Activated naive CD8-positive, alpha-beta T cell treated with anti-CD3 and anti-CD28 coated beads, Interleukin-2, amount 10 ng/mL, durations not matched to agents 7 days and 5 days (primary cell): ENCODE data around the gene UGT2B11. TPM values are rescaled to one million over a fixed set of nuclear protein-coding genes. Genes with fewer than 3 reads are reported as not detected.
"Not testable (repeated sequence)": the region's sequence is repeated elsewhere in the genome, so short reads cannot be mapped to it uniquely, and the experiment has no call there.

Experiments used
- ATAC-seq: fragments of 150-1000 bp; cut with Tn5 transposase; one replicate; pipeline ENCODE4 v1.10.0; 2021; ENCODE audit warnings: low read depth, moderate library complexity
- POLR2A ChIA-PET: fragments of 350-600 bp; sonication (Branson Sonifier 250); formaldehyde crosslinking; loops from one replicate; lab custom pipeline; 2021; ENCODE audit warnings: antibody characterized with exemption; lab: Charles Lee
- DNase-seq: peaks from one replicate; pipeline ENCODE4 v3.0.0; 2021
- H3K27ac Mint-ChIP-seq: one replicate; pipeline ENCODE4 v1.8.0; 2022; ENCODE audit warnings: mild to moderate bottlenecking, mixed read lengths
- H3K27me3 Mint-ChIP-seq: one replicate; pipeline ENCODE4 v1.8.0; 2022; ENCODE audit warnings: mild to moderate bottlenecking, moderate library complexity, mixed read lengths
- H3K36me3 Mint-ChIP-seq: one replicate; pipeline ENCODE4 v1.8.0; 2021; ENCODE audit warnings: mild to moderate bottlenecking, mixed read lengths
- H3K4me1 Mint-ChIP-seq: one replicate; pipeline ENCODE4 v1.8.0; 2021; ENCODE audit warnings: mixed read lengths
- H3K4me3 Mint-ChIP-seq: one replicate; pipeline ENCODE4 v1.8.0; 2022; ENCODE audit warnings: mild to moderate bottlenecking, moderate library complexity, mixed read lengths
- H3K9me3 Mint-ChIP-seq: one replicate; pipeline ENCODE4 v1.8.0; 2021; ENCODE audit warnings: mixed read lengths
- total RNA-seq, 2 experiments: library from RNA; stranded (reverse); gene quantifications; one replicate each; pipeline ENCODE4 v1.2.3, GENCODE V29; 2021

Gene UGT2B11
- total RNA-seq, 2 experiments from 2014 or later, result not detected

GRCh38 chr4:69196209-69196965, 18.2 kb downstream of the UGT2B11 start:
- no peaks in the 10 kb centered on the region for H3K4me1 Mint-ChIP-seq
- no peaks in the 10 kb centered on the region for H3K27me3 Mint-ChIP-seq
- POLR2A ChIA-PET, result no interaction called here
- ATAC-seq (no peak), DNase-seq (no peak)
- no peaks in the 10 kb centered on the region for H3K9me3 Mint-ChIP-seq
- no peak overlapping the region for H3K27ac Mint-ChIP-seq
- H3K4me3 Mint-ChIP-seq, result no peak overlapping the region
- no peaks in the 10 kb centered on the region for H3K36me3 Mint-ChIP-seq

GRCh38 chr4:69194166-69194565, 20.4 kb downstream of the UGT2B11 start:
- Mint-ChIP-seq H3K4me1 (no peaks in the 10 kb centered on the region), H3K36me3 (no peaks in the 10 kb centered on the region), H3K9me3 (no peaks in the 10 kb centered on the region), H3K4me3 (no peak overlapping the region), H3K27ac (no peak overlapping the region), H3K27me3 (no peaks in the 10 kb centered on the region)
- POLR2A ChIA-PET, result no interaction called here
- DNase-seq (no peak), ATAC-seq (no peak)

- H3K9me3 Mint-ChIP-seq, H3K4me3 Mint-ChIP-seq, H3K36me3 Mint-ChIP-seq, H3K27me3 Mint-ChIP-seq, POLR2A ChIA-PET, ATAC-seq, DNase-seq, H3K4me1 Mint-ChIP-seq, H3K27ac Mint-ChIP-seq: not testable (repeated sequence)
Measured at GRCh38 chr4:69191905-69192304, 22.6 kb downstream of the UGT2B11 start.

GRCh38 chr4:69190621-69191020, 23.9 kb downstream of the UGT2B11 start:
- H3K4me3 Mint-ChIP-seq, ATAC-seq, H3K27me3 Mint-ChIP-seq, POLR2A ChIA-PET, H3K9me3 Mint-ChIP-seq, H3K4me1 Mint-ChIP-seq, DNase-seq, H3K36me3 Mint-ChIP-seq, H3K27ac Mint-ChIP-seq: not testable (repeated sequence)

- POLR2A ChIA-PET, DNase-seq, H3K36me3 Mint-ChIP-seq, H3K27ac Mint-ChIP-seq, H3K9me3 Mint-ChIP-seq, ATAC-seq, H3K4me1 Mint-ChIP-seq, H3K4me3 Mint-ChIP-seq, H3K27me3 Mint-ChIP-seq: not testable (repeated sequence)
Measured at GRCh38 chr4:69181519-69182169, 32.9 kb downstream of the UGT2B11 start.

GRCh38 chr4:69179817-69180216, 34.7 kb downstream of the UGT2B11 start:
- DNase-seq, H3K4me1 Mint-ChIP-seq, ATAC-seq, H3K27me3 Mint-ChIP-seq, H3K27ac Mint-ChIP-seq, POLR2A ChIA-PET, H3K9me3 Mint-ChIP-seq, H3K36me3 Mint-ChIP-seq, H3K4me3 Mint-ChIP-seq: not testable (repeated sequence)

- H3K27me3 Mint-ChIP-seq, POLR2A ChIA-PET, H3K27ac Mint-ChIP-seq, H3K9me3 Mint-ChIP-seq, H3K4me3 Mint-ChIP-seq, H3K36me3 Mint-ChIP-seq, DNase-seq, H3K4me1 Mint-ChIP-seq, ATAC-seq: not testable (repeated sequence)
Measured at GRCh38 chr4:69178751-69179205, 35.8 kb downstream of the UGT2B11 start.

- H3K9me3 Mint-ChIP-seq, H3K4me3 Mint-ChIP-seq, ATAC-seq, H3K27ac Mint-ChIP-seq, H3K36me3 Mint-ChIP-seq, H3K27me3 Mint-ChIP-seq, H3K4me1 Mint-ChIP-seq, POLR2A ChIA-PET, DNase-seq: not testable (repeated sequence)
Measured at GRCh38 chr4:69170233-69171134, 44.1 kb downstream of the UGT2B11 start.

- H3K27ac Mint-ChIP-seq, H3K4me3 Mint-ChIP-seq, H3K27me3 Mint-ChIP-seq, ATAC-seq, H3K4me1 Mint-ChIP-seq, H3K9me3 Mint-ChIP-seq, H3K36me3 Mint-ChIP-seq, POLR2A ChIA-PET, DNase-seq: not testable (repeated sequence)
Measured at GRCh38 chr4:69169171-69169570, 45.4 kb downstream of the UGT2B11 start.

- DNase-seq, result no peak
- ATAC-seq, result no peak
- POLR2A ChIA-PET, result no interaction called here
- Mint-ChIP-seq H3K36me3 (no peaks in the 10 kb centered on the region), H3K9me3 (no peaks in the 10 kb centered on the region), H3K27me3 (peaks cover 3% of the 10 kb centered on the region), H3K27ac (no peak overlapping the region), H3K4me1 (no peaks in the 10 kb centered on the region), H3K4me3 (no peak overlapping the region)
Measured at GRCh38 chr4:69167300-69167699, 47.2 kb downstream of the UGT2B11 start.

GRCh38 chr4:69166376-69166775, 48.2 kb downstream of the UGT2B11 start:
- H3K9me3 Mint-ChIP-seq, POLR2A ChIA-PET, H3K4me1 Mint-ChIP-seq, H3K27me3 Mint-ChIP-seq, H3K4me3 Mint-ChIP-seq, H3K36me3 Mint-ChIP-seq, DNase-seq, H3K27ac Mint-ChIP-seq, ATAC-seq: not testable (repeated sequence)

- H3K9me3 Mint-ChIP-seq, H3K4me1 Mint-ChIP-seq, POLR2A ChIA-PET, H3K4me3 Mint-ChIP-seq, ATAC-seq, H3K27me3 Mint-ChIP-seq, H3K36me3 Mint-ChIP-seq, H3K27ac Mint-ChIP-seq, DNase-seq: not testable (repeated sequence)
Measured at GRCh38 chr4:69165707-69166106, 48.8 kb downstream of the UGT2B11 start.

GRCh38 chr4:69156913-69157312, 57.6 kb downstream of the UGT2B11 start:
- DNase-seq (no peak), ATAC-seq (no peak)
- Mint-ChIP-seq H3K9me3 (no peaks in the 10 kb centered on the region), H3K4me3 (no peak overlapping the region), H3K27ac (no peak overlapping the region), H3K27me3 (no peaks in the 10 kb centered on the region), H3K36me3 (no peaks in the 10 kb centered on the region), H3K4me1 (no peaks in the 10 kb centered on the region)
- POLR2A ChIA-PET, result no interaction called here
